Ishikawa (cell line): Measurements from ENCODE around the gene OR9A2.

Experiments used
- CEBPB ChIP-seq: IDR thresholded peaks from 2 replicates; pipeline ENCODE4 v1.6.1; 2012
- EP300 ChIP-seq: IDR thresholded peaks from 2 replicates; pipeline ENCODE4 v1.6.1; 2012; ENCODE audit warnings: borderline replicate concordance
- MAX ChIP-seq: IDR thresholded peaks from 2 replicates; pipeline ENCODE4 v1.6.1; 2012
- RAD21 ChIP-seq: IDR thresholded peaks from 2 replicates; pipeline ENCODE4 v1.6.1; 2012; ENCODE audit warnings: low read depth
- REST ChIP-seq: IDR thresholded peaks from 2 replicates; pipeline ENCODE4 v1.6.1; 2012; ENCODE audit warnings: low read depth, mild to moderate bottlenecking
- TCF12 ChIP-seq: IDR thresholded peaks from 2 replicates; pipeline ENCODE4 v1.6.1; 2012; ENCODE audit warnings: low read depth

GRCh38 chr7:142984297-142984696 is 42.6 kb downstream of the OR9A2 start:
- TF ChIP-seq CEBPB (no peak), TCF12 (no peak), EP300 (no peak), REST (no peak), RAD21 (no peak), MAX (no peak)
